Upper lobe of left lung (tissue), 4 donors: Measurements from ENCODE around the gene CDPF1.

ENCODE experiments used
- EP300 ChIP-seq, 4 donors: sonication (generic); formaldehyde crosslinking; IDR thresholded peaks; one replicate each; pipeline ENCODE4 v1.5.1; 2017; ENCODE audit warnings: antibody characterized with exemption in 4 of 4, control low read depth in 2 of 4
- POLR2A ChIP-seq, 4 donors: fragments of 450-650 bp; IDR thresholded peaks; one replicate each; pipeline ENCODE4 v1.5.1; 2016 to 2017; ENCODE audit warnings: antibody characterized with exemption in 4 of 4, mild to moderate bottlenecking in 2 of 4
- POLR2AphosphoS5 ChIP-seq, 2 donors: sonication (generic); formaldehyde crosslinking; IDR thresholded peaks; one replicate each; pipeline ENCODE4 v1.5.1; 2017; ENCODE audit warnings: antibody characterized with exemption in 2 of 2
- TF ChIP-seq, protein P1 (sequence below), 6 experiments: fragments of 450-650 bp in 4 of 6; fragments of 200-600 bp in 2 of 6; sonication (generic) in 2 of 6; IDR thresholded peaks; one replicate each; pipeline ENCODE4 v1.5.1; 2016 to 2019; ENCODE audit warnings: antibody characterized with exemption in 6 of 6

DNA sequence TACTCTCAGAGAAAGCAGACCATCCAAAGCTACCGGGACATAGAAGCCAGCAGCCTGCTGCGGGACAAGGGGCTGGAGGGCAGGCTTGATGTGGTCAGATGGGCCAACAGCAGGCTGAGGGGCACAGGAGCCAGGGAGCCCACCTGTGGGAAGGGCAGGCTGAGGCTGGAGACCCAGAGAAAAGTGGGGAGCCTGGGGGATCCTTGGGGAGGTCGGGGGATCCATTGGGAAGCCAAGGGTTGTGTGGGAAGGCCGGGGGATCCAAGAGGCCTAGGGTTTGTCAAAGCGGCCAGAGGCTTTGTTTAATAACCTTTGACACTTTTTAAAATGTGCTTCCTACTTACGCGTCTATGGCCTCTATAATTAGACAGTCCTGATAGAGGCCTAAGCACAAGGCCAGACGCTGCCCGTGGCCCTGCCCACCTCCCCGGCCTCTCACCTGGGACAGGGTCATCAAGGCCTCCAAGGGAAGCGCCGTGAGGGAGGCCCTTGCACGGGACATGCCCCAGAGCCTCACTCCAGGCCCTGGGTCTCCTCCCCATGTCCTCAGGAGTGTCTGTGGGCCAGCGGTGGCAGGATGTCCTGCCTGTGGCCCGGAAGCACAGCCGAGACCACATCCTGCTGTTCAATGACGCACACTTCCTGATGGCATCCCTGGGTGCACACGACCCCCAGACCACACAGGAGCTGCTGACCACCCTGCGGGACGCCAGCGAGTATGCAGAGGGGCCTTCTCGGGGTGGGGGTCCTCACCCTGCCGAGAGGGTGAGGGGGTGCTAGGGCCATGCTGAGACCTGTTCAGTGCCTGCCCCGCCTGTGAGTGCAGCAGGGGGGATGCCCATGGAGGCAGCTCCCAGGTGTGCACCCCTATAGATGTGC, 38.0 kb upstream of the CDPF1 start:
- TF ChIP-seq, protein P1, sequence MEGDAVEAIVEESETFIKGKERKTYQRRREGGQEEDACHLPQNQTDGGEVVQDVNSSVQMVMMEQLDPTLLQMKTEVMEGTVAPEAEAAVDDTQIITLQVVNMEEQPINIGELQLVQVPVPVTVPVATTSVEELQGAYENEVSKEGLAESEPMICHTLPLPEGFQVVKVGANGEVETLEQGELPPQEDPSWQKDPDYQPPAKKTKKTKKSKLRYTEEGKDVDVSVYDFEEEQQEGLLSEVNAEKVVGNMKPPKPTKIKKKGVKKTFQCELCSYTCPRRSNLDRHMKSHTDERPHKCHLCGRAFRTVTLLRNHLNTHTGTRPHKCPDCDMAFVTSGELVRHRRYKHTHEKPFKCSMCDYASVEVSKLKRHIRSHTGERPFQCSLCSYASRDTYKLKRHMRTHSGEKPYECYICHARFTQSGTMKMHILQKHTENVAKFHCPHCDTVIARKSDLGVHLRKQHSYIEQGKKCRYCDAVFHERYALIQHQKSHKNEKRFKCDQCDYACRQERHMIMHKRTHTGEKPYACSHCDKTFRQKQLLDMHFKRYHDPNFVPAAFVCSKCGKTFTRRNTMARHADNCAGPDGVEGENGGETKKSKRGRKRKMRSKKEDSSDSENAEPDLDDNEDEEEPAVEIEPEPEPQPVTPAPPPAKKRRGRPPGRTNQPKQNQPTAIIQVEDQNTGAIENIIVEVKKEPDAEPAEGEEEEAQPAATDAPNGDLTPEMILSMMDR (IDR thresholded peaks at IDR 0.05), result no peak
- TF ChIP-seq POLR2A (IDR thresholded peaks at IDR 0.05) (no peak), POLR2AphosphoS5 (IDR thresholded peaks at IDR 0.05) (peak; percentile 45 to 83), EP300 (IDR thresholded peaks at IDR 0.05) (no peak)
